ENCODE data around the gene DDR1. TPM values are rescaled to one million over a fixed set of nuclear protein-coding genes. Genes with fewer than 3 reads are reported as not detected.
"Not testable (repeated sequence)": the region's sequence is repeated elsewhere in the genome, so short reads cannot be mapped to it uniquely, and the experiment has no call there.

The DDR1 gene
- total RNA-seq, 1 donor from 2014 or later = 18.8 TPM

DNA sequence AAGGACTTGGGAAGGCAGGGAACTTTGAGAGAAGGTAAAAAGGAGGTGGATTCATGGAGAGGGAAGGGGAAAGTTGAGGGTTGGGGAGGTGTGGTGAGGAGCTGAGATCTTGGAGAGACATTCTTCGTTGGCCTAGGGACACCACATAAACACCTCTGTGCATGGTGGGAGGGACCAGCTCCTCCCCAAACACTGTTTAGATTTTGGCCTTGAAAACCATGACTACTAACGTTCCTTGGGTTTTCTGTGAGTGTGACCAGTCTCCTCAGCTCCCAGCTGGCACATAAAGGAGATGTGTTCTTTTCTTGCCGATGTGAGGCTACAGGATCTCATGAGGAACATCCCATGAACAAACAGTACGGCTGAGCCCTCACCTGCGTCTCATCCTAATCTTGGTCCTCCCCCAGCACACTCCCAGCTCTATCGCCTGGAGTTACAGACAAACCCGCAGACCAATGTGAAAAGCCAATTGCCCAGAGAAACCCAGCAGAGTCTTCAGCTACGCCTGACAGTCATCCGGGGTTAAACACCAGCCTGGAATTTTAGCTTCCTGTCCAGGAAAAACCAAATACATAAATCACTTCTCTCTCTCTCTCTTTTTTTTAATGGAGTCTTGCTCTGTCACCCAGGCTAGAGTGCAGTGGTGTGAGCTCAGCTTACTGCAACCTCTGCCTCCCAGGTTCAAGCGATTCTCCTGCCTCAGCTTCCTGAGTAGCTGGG lies 22.0 kb upstream of the DDR1 start:
- H3K27me3 Mint-ChIP-seq = no peaks in the 10 kb centered on the region
- peaks cover 7% of the 10 kb centered on the region for H3K4me1 Mint-ChIP-seq
- no peak overlapping the region for H3K4me3 Mint-ChIP-seq
- no peak for DNase-seq
- intact Hi-C loops (cut with micrococcal nuclease) = no loop called here
- H3K27ac Mint-ChIP-seq = no peak overlapping the region
- peaks cover 5% of the 10 kb centered on the region for H3K9me3 Mint-ChIP-seq
- H3K36me3 Mint-ChIP-seq (ENCODE audit: low read depth) = peaks cover 2% of the 10 kb centered on the region

GRCh38 chr6:30864325-30864724 lies 20.0 kb upstream of the DDR1 start:
- no peak overlapping the region for H3K27ac Mint-ChIP-seq

GRCh38 chr6:30869241-30869749 lies 15.0 kb upstream of the DDR1 start:
- H3K27ac Mint-ChIP-seq; H3K27me3 Mint-ChIP-seq; DNase-seq; H3K4me3 Mint-ChIP-seq; intact Hi-C loops (cut with micrococcal nuclease): not testable (repeated sequence)
- H3K9me3 Mint-ChIP-seq = peaks cover 32% of the 10 kb centered on the region
- H3K4me1 Mint-ChIP-seq = peaks cover 12% of the 10 kb centered on the region
- H3K36me3 Mint-ChIP-seq (ENCODE audit: low read depth) = peaks cover 15% of the 10 kb centered on the region

More at GRCh38 chr6:30864325-30864724, 20.0 kb upstream of the DDR1 start:
- H3K4me1 Mint-ChIP-seq = peaks cover 7% of the 10 kb centered on the region
- H3K9me3 Mint-ChIP-seq = peaks cover 15% of the 10 kb centered on the region
- intact Hi-C loops (cut with micrococcal nuclease) = no loop called here
- no peaks in the 10 kb centered on the region for H3K27me3 Mint-ChIP-seq
- H3K36me3 Mint-ChIP-seq (ENCODE audit: low read depth) = peaks cover 5% of the 10 kb centered on the region
- no peak overlapping the region for H3K4me3 Mint-ChIP-seq
- DNase-seq = no peak

- intact Hi-C loops (cut with micrococcal nuclease) = no loop called here
- Mint-ChIP-seq H3K36me3 (ENCODE audit: low read depth) (peaks cover 15% of the 10 kb centered on the region), H3K9me3 (peaks cover 32% of the 10 kb centered on the region), H3K27me3 (no peaks in the 10 kb centered on the region), H3K4me3 (no peak overlapping the region), H3K27ac (peak overlapping the region; percentile 71), H3K4me1 (peaks cover 13% of the 10 kb centered on the region)
- no peak for DNase-seq
Observed at GRCh38 chr6:30870546-30870945, 13.8 kb upstream of the DDR1 start.

DNA sequence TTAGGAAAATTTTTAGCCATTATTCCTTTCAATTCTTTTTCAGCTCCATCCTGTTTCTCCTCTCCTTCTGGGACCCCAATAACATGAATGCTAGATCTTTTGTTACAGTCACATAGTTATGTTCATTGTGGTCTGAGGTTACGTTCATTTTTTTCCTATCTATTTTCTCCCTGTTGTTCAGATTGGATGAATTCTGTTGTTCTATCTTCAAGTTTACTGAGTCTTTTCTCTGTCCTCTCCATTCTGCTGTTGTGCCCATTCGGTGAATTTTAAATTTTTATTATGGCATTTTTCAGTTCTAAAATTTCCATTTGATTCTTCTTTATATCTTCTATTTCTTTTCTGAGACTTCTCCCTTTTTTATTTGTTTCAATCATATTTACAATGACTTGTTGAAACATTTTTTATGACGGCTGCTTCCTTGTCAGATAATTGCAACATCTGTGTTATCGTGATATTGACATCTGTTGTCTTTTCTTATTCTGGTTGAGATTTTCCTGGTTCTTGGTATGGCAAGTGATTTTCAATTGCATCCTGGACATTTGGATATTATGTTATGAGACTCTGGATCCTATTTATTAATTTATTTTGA lies 12.6 kb upstream of the DDR1 start:
- Mint-ChIP-seq H3K27ac (peak overlapping the region; percentile 85), H3K27me3 (no peaks in the 10 kb centered on the region), H3K4me3 (no peak overlapping the region), H3K9me3 (peaks cover 32% of the 10 kb centered on the region), H3K36me3 (ENCODE audit: low read depth) (peaks cover 15% of the 10 kb centered on the region), H3K4me1 (peaks cover 21% of the 10 kb centered on the region)
- no peak for DNase-seq
- intact Hi-C loops (cut with micrococcal nuclease) = no loop called here

DNA sequence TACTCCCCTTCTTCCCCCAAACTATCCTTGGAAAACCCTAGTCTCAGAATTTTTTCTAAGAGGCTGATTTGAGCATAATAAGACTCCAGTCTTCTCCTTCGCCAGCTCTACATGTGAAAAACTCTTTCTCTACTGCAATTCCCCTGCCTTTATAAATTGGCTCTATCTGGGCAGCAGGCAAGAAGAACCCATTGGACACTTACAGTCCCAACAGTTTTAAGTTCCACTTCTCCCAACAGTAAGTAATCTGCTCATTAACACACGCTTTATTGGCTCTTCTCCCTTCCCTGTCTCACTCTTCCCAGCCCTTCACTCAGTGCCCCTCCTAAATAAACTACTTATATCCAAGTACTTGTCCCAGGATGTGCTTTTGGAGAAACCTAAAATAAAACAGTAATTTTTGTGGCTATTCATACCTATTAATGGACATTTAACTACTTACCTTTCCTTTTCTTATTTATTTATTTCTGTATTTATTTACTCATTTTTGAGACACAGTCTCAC lies 11.1 kb upstream of the DDR1 start:
- Mint-ChIP-seq H3K27me3 (no peaks in the 10 kb centered on the region), H3K9me3 (peaks cover 28% of the 10 kb centered on the region), H3K36me3 (ENCODE audit: low read depth) (peaks cover 13% of the 10 kb centered on the region), H3K27ac (no peak overlapping the region), H3K4me3 (no peak overlapping the region), H3K4me1 (peaks cover 32% of the 10 kb centered on the region)
- intact Hi-C loops (cut with micrococcal nuclease) = no loop called here
- DNase-seq = no peak

DNA sequence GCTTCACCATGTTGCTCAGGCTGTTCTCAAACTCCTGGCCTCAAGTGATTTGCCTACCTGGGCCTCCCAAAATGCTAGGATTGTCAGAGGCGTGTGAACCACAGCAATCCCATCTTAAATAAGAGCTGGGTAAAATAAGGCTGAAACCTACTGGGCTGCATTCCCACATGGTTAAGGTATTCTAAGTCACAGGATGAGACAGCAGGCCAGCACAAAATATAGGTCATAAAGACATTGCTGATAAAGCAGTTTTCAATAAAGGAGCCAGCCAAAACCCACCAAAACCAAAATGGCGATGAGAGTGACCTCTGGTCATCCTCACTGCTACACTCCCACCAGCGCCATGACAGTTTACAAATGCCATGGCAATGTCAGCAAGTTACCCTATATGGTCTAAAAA lies 10.5 kb upstream of the DDR1 start:
- H3K4me1 Mint-ChIP-seq = peaks cover 38% of the 10 kb centered on the region

DNA sequence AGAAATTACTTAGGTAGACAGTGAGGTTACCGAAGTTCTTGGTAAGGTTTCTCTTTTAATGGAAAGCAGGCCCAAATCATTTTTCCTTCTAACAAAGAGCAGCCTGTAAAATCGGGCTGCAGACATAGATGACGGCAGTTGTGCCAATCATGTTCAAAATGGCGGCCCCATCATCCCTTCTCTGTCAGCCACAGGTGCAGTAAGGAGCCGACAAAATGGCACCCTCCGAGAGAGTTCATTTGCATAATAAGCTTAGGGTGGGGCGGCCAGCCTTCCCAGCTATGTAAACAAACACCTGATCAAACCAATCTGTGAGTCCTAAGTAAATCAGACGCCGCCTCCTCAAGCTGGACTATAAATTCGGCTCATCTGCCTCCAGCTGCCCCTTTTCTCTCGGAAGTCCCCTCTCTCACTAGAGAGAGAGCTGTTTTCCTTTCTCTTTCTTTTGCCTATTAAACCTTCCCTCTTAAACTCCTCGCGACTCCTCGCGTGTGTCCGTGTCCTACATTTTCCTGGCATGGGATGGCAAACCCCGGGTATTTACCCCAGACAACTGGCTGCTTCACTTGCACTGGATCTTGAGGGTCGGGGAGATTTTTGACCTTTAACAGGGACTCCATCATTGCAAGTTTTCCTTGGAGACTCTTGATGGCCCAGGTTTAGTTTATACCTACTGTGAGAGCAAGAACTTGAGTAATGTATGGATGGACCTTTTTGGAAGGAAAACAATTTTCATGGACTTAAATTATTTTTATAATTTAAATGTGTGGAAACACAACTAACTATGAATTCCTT lies 8.9 kb upstream of the DDR1 start:
- no peak overlapping the region for H3K4me3 Mint-ChIP-seq
- peaks cover 9% of the 10 kb centered on the region for H3K36me3 Mint-ChIP-seq (ENCODE audit: low read depth)
- H3K27me3 Mint-ChIP-seq = no peaks in the 10 kb centered on the region
- peaks cover 44% of the 10 kb centered on the region for H3K4me1 Mint-ChIP-seq
- DNase-seq = no peak
- peak overlapping the region; percentile 73 for H3K27ac Mint-ChIP-seq
- intact Hi-C loops (cut with micrococcal nuclease) = no loop called here
- H3K9me3 Mint-ChIP-seq = peaks cover 22% of the 10 kb centered on the region

More for the DNA sequence above, 10.5 kb upstream of the DDR1 start:
- Mint-ChIP-seq H3K36me3 (ENCODE audit: low read depth) (peaks cover 13% of the 10 kb centered on the region), H3K9me3 (peaks cover 25% of the 10 kb centered on the region)
- DNase-seq; intact Hi-C loops (cut with micrococcal nuclease); H3K27ac Mint-ChIP-seq; H3K4me3 Mint-ChIP-seq; H3K27me3 Mint-ChIP-seq: not testable (repeated sequence)

DNA sequence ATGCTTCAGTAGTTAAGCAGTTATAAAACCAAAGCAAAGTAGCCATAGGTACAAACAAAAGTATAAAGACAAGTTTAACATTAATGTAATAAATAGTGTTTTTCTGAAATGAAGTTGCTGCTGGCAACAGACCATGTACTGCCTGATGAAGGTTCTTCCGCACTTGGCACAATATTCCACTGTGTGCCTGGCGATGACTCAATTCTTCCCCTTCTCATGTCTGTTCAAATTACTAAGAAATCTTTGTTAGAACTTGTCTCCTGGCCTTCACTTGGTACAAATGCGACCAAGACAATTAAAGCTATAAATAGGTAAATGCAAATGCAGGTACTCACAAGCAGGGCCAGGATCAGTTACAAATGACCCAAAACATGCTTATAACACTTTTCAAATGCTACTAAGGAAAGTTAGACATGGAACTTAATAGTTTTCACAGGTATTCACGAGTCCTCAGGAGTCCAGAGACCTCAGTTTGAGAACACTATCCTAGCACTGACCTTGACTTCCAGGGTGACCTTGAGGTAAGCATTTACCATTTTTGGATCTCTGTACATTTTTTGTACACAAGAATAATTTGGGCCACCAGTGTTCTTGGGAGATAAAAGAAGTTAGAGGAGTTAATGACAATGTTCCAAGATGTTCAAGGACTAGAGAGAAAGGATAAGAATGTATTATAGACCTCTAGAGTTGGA lies 8.1 kb upstream of the DDR1 start:
- DNase-seq = no peak
- intact Hi-C loops (cut with micrococcal nuclease) = no loop called here
- H3K9me3 Mint-ChIP-seq = peaks cover 17% of the 10 kb centered on the region
- peaks cover 39% of the 10 kb centered on the region for H3K4me1 Mint-ChIP-seq
- H3K36me3 Mint-ChIP-seq (ENCODE audit: low read depth) = peaks cover 4% of the 10 kb centered on the region
- H3K4me3 Mint-ChIP-seq = no peak overlapping the region
- H3K27me3 Mint-ChIP-seq = no peaks in the 10 kb centered on the region
- peak overlapping the region; percentile 27 for H3K27ac Mint-ChIP-seq

- peaks cover 6% of the 10 kb centered on the region for H3K9me3 Mint-ChIP-seq
- peak overlapping the region; percentile 76 for H3K4me3 Mint-ChIP-seq
- H3K27me3 Mint-ChIP-seq = peaks cover 3% of the 10 kb centered on the region
- intact Hi-C loops (cut with micrococcal nuclease) = loop anchor here (1.0 kb wide), 4 partner anchors 49 to 198 kb away; no protein-coding TSS in a partner anchor
- peaks cover 4% of the 10 kb centered on the region for H3K36me3 Mint-ChIP-seq (ENCODE audit: low read depth)
- peak; percentile 92 for DNase-seq
- peaks cover 37% of the 10 kb centered on the region for H3K4me1 Mint-ChIP-seq
- H3K27ac Mint-ChIP-seq = peak overlapping the region; percentile 85
Observed at GRCh38 chr6:30877419-30878262, 6.7 kb upstream of the DDR1 start.

GRCh38 chr6:30879684-30880427 lies 4.5 kb upstream of the DDR1 start:
- no peak overlapping the region for H3K27ac Mint-ChIP-seq
- no peak overlapping the region for H3K4me3 Mint-ChIP-seq
- no peak for DNase-seq
- H3K36me3 Mint-ChIP-seq (ENCODE audit: low read depth) = no peaks in the 10 kb centered on the region
- intact Hi-C loops (cut with micrococcal nuclease) = no loop called here
- H3K9me3 Mint-ChIP-seq = no peaks in the 10 kb centered on the region
- H3K4me1 Mint-ChIP-seq = peaks cover 47% of the 10 kb centered on the region
- peaks cover 3% of the 10 kb centered on the region for H3K27me3 Mint-ChIP-seq

GRCh38 chr6:30880698-30881252 lies 3.5 kb upstream of the DDR1 start:
- no peak overlapping the region for H3K4me3 Mint-ChIP-seq
- no peak overlapping the region for H3K27ac Mint-ChIP-seq
- intact Hi-C loops (cut with micrococcal nuclease) = no loop called here
- H3K36me3 Mint-ChIP-seq (ENCODE audit: low read depth) = no peaks in the 10 kb centered on the region
- DNase-seq = no peak
- H3K27me3 Mint-ChIP-seq = peaks cover 3% of the 10 kb centered on the region
- H3K9me3 Mint-ChIP-seq = no peaks in the 10 kb centered on the region
- H3K4me1 Mint-ChIP-seq = peaks cover 52% of the 10 kb centered on the region
